ENCODE data around the gene TRPT1.

- TF ChIP-seq CTCF (IDR thresholded peaks at IDR 0.05) (no peak), POLR2AphosphoS5 (IDR thresholded peaks at IDR 0.05; ENCODE audit: low read depth, low read length) (no peak), TCF7L2 (IDR thresholded peaks at IDR 0.05; ENCODE audit: low read depth, low read length) (no peak), REST (IDR thresholded peaks at IDR 0.05; ENCODE audit: insufficient read depth in 1 of 2, low read depth in 2 of 2, low read length in 1 of 2) (no peak)
Observed at GRCh38 chr11:64224151-64224890, 1.7 kb downstream of the TRPT1 start.

All from Panc1 (cell line).